Activated naive CD8-positive, alpha-beta T cell treated with anti-CD3 and anti-CD28 coated beads, Interleukin-2, amount 50 U/mL, for 24 hours (primary cell): ENCODE data around the gene IL15RA.
"Not testable (repeated sequence)": the region's sequence is repeated elsewhere in the genome, so short reads cannot be mapped to it uniquely, and the experiment has no call there.

Source experiments
- ATAC-seq: fragments of 150-1000 bp; cut with Tn5 transposase; one replicate; pipeline ENCODE4 v1.10.0; 2021
- DNase-seq: peaks from one replicate; pipeline ENCODE4 v3.0.0; 2021
- H3K27ac Mint-ChIP-seq: one replicate; pipeline ENCODE4 v1.8.0; 2021; ENCODE audit warnings: mild to moderate bottlenecking, mixed read lengths
- H3K27me3 Mint-ChIP-seq: one replicate; pipeline ENCODE4 v1.8.0; 2021; ENCODE audit warnings: mixed read lengths
- H3K36me3 Mint-ChIP-seq: one replicate; pipeline ENCODE4 v1.8.0; 2021; ENCODE audit warnings: low read depth, mixed read lengths
- H3K4me1 Mint-ChIP-seq: one replicate; pipeline ENCODE4 v1.8.0; 2021; ENCODE audit warnings: mixed read lengths
- H3K4me3 Mint-ChIP-seq: one replicate; pipeline ENCODE4 v1.8.0; 2021; ENCODE audit warnings: mild to moderate bottlenecking, moderate library complexity, mixed read lengths
- H3K9me3 Mint-ChIP-seq: one replicate; pipeline ENCODE4 v1.8.0; 2021; ENCODE audit warnings: mixed read lengths

Gene IL15RA

DNA sequence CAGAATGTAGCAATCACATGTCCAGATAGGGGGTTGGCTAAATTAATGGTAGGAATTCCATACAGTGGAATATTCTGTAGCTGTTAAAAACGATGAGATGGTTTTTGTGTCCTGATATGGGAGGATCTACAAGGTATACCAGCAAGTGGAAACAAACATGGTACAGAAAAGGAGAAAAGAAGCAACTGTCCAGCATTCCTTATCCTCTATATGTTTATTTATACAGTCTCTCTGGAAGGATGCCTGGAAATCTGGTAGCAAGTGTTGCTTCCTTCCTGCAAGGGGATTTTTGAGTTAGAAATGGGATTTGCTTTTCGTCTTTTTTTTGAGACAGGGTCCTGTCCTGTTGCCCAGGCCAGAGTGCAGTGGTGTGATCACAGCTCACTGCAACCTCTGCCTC lies 19.3 kb downstream of the IL15RA start:
- H3K4me3 Mint-ChIP-seq: no peak overlapping the region
- H3K36me3 Mint-ChIP-seq: peaks cover 45% of the 10 kb centered on the region
- H3K27ac Mint-ChIP-seq: no peak overlapping the region
- ATAC-seq (no peak), DNase-seq (no peak)
- no peaks in the 10 kb centered on the region for H3K4me1 Mint-ChIP-seq
- no peaks in the 10 kb centered on the region for H3K9me3 Mint-ChIP-seq
- H3K27me3 Mint-ChIP-seq: no peaks in the 10 kb centered on the region

DNA sequence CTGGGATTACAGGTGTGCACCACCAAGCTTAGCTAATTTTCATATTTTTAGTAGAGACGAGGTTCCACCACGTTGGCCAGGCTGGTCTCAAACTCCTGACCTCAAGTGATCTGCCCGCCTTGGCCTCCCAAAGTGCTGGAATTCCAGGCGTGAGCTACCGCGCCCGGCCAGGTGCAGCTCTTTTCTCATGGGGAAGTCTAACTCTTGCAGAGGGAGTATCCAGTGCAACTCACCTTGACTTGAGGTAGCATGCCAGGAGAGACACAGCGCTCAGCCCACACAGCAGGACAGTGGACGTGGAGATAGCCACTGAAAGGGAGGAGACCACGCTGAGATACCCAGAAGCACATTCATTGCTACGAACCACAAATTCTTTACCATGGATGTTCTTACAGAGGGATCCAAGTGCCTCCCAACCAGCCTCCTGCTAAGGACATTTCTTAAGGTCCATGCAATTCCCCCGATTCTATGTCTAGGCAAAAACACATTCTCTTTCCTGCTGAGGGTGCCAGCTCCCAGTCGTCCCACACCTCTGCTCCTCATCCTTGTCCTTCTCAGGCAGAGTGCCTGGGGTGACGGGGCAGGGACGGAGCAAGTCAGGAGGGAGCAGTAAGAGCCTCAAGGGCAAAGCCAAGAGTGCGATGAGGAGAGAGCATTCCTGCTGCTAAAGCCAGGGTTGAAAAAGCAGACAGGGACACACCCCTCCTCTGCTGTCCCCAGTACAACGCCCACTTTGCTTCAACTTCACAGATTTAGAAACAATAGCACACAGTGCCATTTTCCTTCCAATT lies 21.0 kb downstream of the IL15RA start:
- no peaks in the 10 kb centered on the region for H3K9me3 Mint-ChIP-seq
- no peaks in the 10 kb centered on the region for H3K4me1 Mint-ChIP-seq
- H3K36me3 Mint-ChIP-seq: peaks cover 42% of the 10 kb centered on the region
- no peaks in the 10 kb centered on the region for H3K27me3 Mint-ChIP-seq
- no peak overlapping the region for H3K27ac Mint-ChIP-seq
- no peak overlapping the region for H3K4me3 Mint-ChIP-seq
- no peak for ATAC-seq
- DNase-seq: no peak

DNA sequence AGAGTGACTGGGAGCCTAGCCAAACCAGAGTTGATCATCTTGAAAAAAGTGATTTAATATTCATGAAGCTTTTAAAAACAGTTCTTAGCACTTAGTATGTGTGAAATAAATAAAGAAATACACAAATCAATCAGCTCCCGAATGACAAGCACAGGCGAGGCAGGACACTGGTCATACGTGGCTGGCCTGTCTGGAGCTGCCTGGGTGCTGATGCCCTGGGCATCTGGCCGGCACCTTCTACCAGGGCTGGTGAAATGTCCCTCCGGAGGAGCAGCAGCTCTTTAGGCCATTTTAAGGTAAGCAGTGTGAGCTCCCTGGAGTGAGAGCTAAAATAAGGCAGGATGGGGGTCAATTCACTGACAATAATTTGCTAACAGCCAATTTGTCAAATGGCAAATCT lies 23.7 kb downstream of the IL15RA start:
- H3K4me3 Mint-ChIP-seq: no peak overlapping the region
- H3K36me3 Mint-ChIP-seq: peaks cover 30% of the 10 kb centered on the region
- no peak for DNase-seq
- no peak for ATAC-seq
- peaks cover 2% of the 10 kb centered on the region for H3K4me1 Mint-ChIP-seq
- no peaks in the 10 kb centered on the region for H3K27me3 Mint-ChIP-seq
- no peaks in the 10 kb centered on the region for H3K9me3 Mint-ChIP-seq
- H3K27ac Mint-ChIP-seq: no peak overlapping the region

DNA sequence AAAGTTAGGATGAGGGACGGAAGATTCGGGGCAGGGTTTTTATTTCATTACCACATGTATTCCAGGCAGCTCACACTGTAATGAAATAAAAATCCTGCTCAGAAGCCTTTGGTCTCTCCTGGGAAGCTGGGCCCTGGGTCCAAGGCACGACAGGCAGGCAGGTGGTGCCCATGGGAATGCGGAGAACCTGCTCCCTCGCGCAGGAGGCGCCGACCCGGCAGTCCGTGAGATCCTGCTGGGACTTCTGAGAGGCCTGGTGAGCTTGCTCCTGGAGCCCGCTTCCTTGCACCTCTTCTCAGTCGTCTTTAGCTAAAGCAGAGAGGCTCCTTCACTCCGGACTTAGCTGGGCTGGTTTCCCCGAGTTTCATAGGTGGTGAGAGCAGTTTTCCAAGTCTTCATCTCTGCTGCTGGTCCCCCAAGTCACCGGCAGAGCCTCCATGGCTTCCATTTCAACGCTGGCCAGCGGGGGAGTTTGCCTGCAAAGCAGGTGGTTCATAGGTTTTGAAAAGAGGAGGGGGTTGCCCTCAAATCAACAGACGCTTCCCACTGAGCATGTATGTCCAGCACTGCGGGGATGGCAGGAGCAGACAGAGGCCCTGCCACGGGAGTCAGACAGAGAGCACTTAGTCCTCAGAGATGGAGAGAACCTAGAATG lies 24.5 kb downstream of the IL15RA start:
- no peak for DNase-seq
- peaks cover 25% of the 10 kb centered on the region for H3K36me3 Mint-ChIP-seq
- no peak for ATAC-seq
- no peak overlapping the region for H3K4me3 Mint-ChIP-seq
- H3K4me1 Mint-ChIP-seq: peaks cover 2% of the 10 kb centered on the region
- H3K9me3 Mint-ChIP-seq: no peaks in the 10 kb centered on the region
- no peak overlapping the region for H3K27ac Mint-ChIP-seq
- H3K27me3 Mint-ChIP-seq: no peaks in the 10 kb centered on the region

DNA sequence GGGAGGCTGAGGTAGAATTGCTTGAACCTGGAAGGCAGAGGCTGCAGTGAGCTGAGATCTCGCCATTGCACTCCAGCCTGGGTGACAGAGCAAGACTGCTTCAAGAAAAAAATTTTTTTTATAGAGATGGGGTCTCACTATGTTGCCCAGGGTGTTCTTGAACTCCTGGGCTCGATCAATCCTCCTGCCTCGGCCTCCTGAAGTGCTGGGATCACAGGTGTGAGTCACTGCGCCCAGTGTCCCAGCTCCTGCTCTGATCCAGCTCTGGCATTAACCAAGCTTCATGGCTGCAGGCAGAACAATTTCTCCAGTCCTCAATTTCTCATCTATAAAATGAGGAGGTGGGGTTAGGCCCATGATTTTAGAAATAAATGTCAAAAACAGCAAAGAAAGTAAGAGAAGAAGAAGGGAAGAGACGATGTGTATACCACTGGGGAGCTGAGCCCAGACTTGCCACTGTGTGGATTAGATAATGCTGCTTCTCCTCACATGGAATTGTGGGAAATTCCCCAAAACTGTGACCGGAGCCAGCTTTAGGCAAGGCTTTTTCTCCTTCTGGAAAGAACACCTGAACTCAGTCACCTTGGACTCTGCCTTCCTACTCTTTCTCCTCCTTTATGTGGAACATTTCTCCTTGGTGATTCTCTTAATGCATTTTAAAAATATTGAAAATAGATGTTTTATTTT lies 25.5 kb downstream of the IL15RA start:
- H3K36me3 Mint-ChIP-seq: peaks cover 24% of the 10 kb centered on the region
- no peak overlapping the region for H3K27ac Mint-ChIP-seq
- H3K4me3 Mint-ChIP-seq: no peak overlapping the region
- peaks cover 2% of the 10 kb centered on the region for H3K4me1 Mint-ChIP-seq
- no peaks in the 10 kb centered on the region for H3K9me3 Mint-ChIP-seq
- no peaks in the 10 kb centered on the region for H3K27me3 Mint-ChIP-seq
- DNase-seq (no peak), ATAC-seq (no peak)

DNA sequence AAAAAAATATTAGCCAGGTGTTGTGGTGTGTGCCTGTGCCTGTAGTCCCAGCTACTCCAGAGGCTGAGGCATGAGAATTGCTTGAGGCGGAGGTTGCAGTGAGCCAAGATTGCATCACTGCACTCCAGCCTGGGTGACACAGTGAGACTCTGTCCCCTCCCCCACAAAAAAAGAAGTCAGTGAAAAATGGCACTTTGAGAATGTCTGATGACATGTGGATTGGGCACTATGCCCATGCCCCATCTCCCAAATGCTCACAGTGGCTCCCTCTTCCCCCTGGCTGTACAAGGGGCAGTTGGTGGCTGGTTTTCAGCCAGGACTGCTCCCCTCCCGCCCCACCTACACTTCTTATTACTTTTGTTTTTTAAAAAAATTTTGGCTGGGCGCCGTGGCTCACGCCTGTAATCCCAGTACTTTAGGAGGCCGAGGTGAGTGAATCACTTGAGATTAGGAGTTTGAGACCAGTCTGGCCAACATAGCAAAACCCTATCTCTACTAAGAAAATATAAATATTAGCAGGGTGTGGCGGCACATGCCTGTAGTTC lies 26.1 kb downstream of the IL15RA start:
- Mint-ChIP-seq H3K36me3 (peaks cover 21% of the 10 kb centered on the region), H3K9me3 (no peaks in the 10 kb centered on the region), H3K27me3 (no peaks in the 10 kb centered on the region), H3K27ac (no peak overlapping the region), H3K4me1 (peaks cover 3% of the 10 kb centered on the region), H3K4me3 (no peak overlapping the region)
- DNase-seq: no peak
- ATAC-seq: no peak

DNA sequence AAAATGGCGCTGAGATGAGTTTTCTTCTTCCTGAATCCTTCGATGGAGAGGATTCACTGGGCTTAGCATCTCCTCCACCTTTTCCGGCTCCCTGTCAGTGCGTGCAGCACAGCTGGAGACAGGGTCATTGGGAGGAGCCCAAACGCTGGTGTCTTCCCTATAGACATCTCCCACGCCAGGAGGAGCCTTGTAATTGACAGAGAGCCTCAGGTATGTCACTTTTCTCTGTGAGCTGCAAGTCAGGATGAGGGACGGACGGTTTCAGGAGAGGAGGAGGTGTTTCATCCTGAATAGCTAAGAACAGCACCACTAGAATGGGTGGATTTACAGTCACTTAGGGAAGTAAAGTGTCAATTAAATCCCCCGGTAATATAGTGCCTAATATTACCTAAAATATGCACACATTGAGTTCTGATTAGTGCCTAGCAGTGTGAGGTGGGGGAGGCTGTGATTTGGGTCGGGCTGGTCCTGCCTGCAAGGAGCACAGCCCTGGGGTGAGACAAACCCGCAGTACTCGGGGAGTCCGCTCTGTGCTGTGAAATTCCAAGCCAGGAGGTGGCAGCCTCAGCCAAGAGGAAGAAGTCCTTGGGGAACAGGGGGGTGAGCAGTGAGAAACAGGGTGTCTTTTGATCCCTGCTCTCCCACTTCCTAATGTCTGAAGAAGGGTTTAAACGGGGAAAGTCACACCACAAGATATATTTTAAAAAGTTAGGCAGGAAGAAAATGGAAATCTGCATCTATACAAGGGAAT lies 28.2 kb downstream of the IL15RA start:
- ATAC-seq (no peak), DNase-seq (peak; percentile 50)
- no peaks in the 10 kb centered on the region for H3K9me3 Mint-ChIP-seq
- H3K27ac Mint-ChIP-seq: no peak overlapping the region
- peaks cover 15% of the 10 kb centered on the region for H3K36me3 Mint-ChIP-seq
- no peaks in the 10 kb centered on the region for H3K27me3 Mint-ChIP-seq
- H3K4me3 Mint-ChIP-seq: no peak overlapping the region
- H3K4me1 Mint-ChIP-seq: peaks cover 9% of the 10 kb centered on the region

DNA sequence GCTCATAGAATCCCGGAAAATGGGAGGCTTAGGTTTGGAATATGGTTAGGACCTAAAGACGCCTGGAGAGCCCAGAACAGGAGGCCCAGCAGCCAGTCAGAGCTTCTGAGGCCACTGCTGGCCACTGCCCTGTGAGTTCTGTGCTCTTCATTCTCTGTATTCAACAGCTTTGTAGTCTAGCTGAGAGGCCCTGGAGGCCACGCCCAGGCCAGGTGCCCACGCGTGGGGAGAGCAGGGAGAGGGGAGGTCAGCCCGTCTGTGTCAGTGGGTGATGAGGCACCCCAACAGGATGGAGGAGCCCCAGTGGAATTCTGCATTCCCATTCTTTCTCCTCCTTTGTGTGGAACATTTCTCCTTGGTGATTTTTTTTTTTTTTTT lies 29.1 kb downstream of the IL15RA start:
- Mint-ChIP-seq H3K9me3 (no peaks in the 10 kb centered on the region), H3K4me1 (peaks cover 9% of the 10 kb centered on the region), H3K4me3 (no peak overlapping the region), H3K27me3 (no peaks in the 10 kb centered on the region), H3K27ac (no peak overlapping the region), H3K36me3 (peaks cover 10% of the 10 kb centered on the region)
- ATAC-seq (no peak), DNase-seq (no peak)

DNA sequence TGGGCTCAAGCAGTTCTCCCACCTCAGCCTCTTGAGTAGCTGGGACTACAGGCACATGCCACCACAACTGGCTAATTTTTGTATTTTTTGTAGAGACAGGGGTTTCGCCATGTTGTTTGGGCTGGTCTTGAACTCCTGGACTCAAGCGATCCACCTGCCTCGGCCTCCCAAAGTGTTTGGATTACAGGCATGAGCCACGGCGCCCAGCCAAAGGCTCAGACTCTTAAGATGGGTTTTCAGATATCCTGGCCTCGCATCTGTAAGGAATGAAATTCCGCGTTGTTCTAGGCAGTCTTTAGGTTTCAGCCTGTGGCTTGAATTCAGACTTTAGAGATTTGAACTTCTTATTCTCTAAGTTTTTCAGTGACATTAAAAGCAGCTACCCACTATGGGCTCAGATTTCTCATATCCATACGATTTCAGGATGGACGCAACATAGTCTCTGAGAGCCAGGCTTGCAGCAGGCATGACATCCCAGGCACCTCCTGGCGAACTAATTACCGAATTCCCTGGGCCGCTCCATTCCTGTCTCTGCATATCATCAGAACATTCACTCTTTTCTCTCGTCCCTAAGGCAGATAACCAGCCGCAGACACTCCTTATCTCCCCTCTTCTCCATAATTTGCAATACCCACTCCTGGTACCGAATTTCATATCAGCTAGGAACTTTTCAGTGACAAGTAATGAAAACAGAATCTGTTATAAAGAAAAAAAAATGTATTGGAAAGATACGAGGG lies 29.7 kb downstream of the IL15RA start:
- DNase-seq: no peak
- no peak overlapping the region for H3K27ac Mint-ChIP-seq
- peaks cover 9% of the 10 kb centered on the region for H3K4me1 Mint-ChIP-seq
- H3K4me3 Mint-ChIP-seq: no peak overlapping the region
- no peaks in the 10 kb centered on the region for H3K27me3 Mint-ChIP-seq
- ATAC-seq: no peak
- H3K9me3 Mint-ChIP-seq: no peaks in the 10 kb centered on the region
- H3K36me3 Mint-ChIP-seq: peaks cover 7% of the 10 kb centered on the region

DNA sequence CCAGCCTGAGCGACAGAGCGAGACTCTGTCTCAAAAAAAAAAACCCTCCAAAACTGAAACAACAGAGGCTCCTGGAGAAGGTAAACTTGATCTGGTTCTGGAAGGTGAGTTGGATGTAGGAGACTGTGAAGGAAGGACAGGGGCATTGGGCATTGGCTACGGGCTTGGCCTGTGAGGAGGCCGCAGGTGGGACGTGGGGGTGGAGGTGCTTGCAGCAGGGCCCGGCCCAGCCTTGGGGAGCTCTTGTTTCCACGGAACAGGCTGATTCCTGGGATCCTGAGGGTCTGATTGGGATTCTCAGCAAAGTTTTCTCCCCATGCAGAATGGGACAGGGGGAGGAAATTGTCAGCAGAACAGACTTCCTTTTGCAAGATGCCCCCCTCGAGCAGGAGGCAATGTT lies 30.6 kb downstream of the IL15RA start:
- Mint-ChIP-seq H3K4me3 (no peak overlapping the region), H3K9me3 (no peaks in the 10 kb centered on the region), H3K36me3 (peaks cover 3% of the 10 kb centered on the region), H3K27me3 (no peaks in the 10 kb centered on the region), H3K27ac (no peak overlapping the region), H3K4me1 (peaks cover 9% of the 10 kb centered on the region)
- DNase-seq (no peak), ATAC-seq (no peak)

DNA sequence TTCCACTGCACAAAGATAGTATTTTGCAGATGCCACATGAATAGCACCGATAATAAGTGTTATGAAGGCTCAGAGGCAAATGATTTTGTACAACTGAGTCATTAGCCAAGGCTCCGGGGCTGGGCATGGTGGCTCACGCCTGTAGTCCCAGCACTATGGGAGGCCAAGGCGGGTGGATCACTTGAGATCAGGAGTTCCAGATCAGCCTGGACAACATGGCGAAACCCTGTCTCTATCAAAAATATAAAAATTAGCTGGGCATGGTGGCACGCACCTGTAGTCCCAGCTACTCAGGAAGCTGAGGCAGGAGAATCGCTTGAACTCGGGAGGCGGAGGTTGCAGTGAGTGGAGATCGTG lies 30.9 kb downstream of the IL15RA start:
- not testable (repeated sequence) for H3K9me3 Mint-ChIP-seq, ATAC-seq, H3K27me3 Mint-ChIP-seq, DNase-seq, H3K36me3 Mint-ChIP-seq, H3K4me1 Mint-ChIP-seq, H3K4me3 Mint-ChIP-seq, H3K27ac Mint-ChIP-seq

DNA sequence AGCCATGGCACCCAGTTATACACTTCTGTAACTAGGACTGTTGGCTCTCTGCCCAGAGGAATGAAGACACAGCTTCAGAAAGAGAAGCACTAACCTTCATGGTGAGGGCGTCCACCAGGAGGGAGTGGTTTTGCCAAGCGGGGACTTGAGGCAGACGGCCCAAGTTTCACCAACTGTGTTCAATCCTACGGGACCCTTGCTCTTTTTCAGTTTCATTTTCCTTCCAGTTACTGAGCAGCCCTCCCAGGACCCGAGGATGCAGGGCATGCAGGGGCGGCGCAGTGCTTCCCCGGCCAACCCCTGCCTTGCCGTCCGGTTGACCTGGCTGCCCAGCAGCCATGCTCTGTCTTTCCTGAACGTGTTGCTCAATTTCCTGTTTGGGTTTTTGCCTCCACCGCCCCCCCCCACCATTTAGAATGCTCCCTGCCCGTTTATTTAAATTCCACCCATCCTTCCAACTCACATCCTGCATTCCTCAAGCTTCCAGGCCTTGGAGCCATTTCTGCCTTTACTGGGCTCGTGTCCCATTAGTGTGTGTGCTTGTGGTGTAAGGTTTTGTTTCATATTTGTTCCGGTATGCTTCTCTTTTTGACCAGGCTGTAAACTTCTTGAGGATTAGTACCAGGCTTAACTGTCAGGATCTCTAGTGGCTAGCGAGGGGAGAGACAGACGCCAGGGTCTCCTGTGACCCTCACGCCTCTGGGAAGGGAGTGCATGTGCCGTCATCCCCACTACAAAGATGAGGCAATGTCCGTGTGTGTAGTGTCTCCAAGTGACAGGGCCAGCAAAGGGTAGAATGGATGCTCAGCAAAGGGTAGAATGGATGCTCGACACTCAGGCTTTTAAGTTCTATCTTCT lies 31.6 kb downstream of the IL15RA start:
- H3K36me3 Mint-ChIP-seq: peaks cover 2% of the 10 kb centered on the region
- H3K27me3 Mint-ChIP-seq: no peaks in the 10 kb centered on the region
- H3K4me3 Mint-ChIP-seq: peak overlapping the region; percentile 48
- no peak for ATAC-seq
- no peaks in the 10 kb centered on the region for H3K9me3 Mint-ChIP-seq
- H3K27ac Mint-ChIP-seq: no peak overlapping the region
- no peak for DNase-seq
- peaks cover 9% of the 10 kb centered on the region for H3K4me1 Mint-ChIP-seq

DNA sequence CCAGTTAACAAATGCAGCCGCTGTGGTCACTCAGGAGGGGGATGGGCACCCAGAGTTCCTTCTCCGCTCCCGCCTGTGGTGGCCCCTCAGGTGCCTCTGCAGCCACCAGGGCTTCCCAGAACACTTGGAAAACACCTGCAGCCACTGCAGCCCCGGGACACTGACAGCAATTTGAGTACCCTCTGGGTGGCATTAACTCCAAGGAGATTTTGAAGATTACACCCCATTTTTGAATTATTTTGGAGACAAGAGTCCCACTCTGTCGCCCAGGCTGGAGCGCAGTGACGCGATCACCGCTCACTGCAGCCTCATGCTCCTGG lies 32.2 kb downstream of the IL15RA start:
- DNase-seq: no peak
- Mint-ChIP-seq H3K27ac (no peak overlapping the region), H3K4me3 (no peak overlapping the region), H3K36me3 (no peaks in the 10 kb centered on the region), H3K27me3 (no peaks in the 10 kb centered on the region), H3K4me1 (peaks cover 9% of the 10 kb centered on the region), H3K9me3 (no peaks in the 10 kb centered on the region)
- no peak for ATAC-seq
